ENCODE data around the gene CSNK1G2.

- TF ChIP-seq CTCF (IDR thresholded peaks at IDR 0.05) (no peak), POLR2A (IDR thresholded peaks at IDR 0.05; ENCODE audit: low read depth) (no peak), POLR2AphosphoS5 (IDR thresholded peaks at IDR 0.05) (no peak), EP300 (IDR thresholded peaks at IDR 0.05) (no peak)
These were observed 32.7 kb upstream of the CSNK1G2 start for GRCh38 chr19:1908364-1908678.

Data from esophagus muscularis mucosa (tissue), 4 donors.